KOPT-K1 (cell line): ENCODE measurements around the gene SVIL.

Source experiments
- H3K27ac ChIP-seq: fragments of 200-600 bp; sonication (generic); 2 replicates; pipeline ENCODE4 v1.5.1; 2016; ENCODE audit warnings: antibody characterized with exemption, mild to moderate bottlenecking, low read depth, low read length; ENCODE audit not compliant: poor library complexity, severe bottlenecking
- H3K36me3 ChIP-seq: fragments of 200-600 bp; sonication (generic); 2 replicates; pipeline ENCODE4 v1.5.1; 2017; ENCODE audit warnings: antibody characterized with exemption, mild to moderate bottlenecking, low read length, moderate library complexity; ENCODE audit not compliant: insufficient read depth
- H3K9me3 ChIP-seq: fragments of 200-600 bp; sonication (generic); 2 replicates; pipeline ENCODE4 v1.5.1; 2017; ENCODE audit warnings: antibody characterized with exemption, low read length, mild to moderate bottlenecking; ENCODE audit not compliant: insufficient read depth, poor library complexity, severe bottlenecking

Gene SVIL

GRCh38 chr10:29409241-29410054 lies 225.3 kb downstream of the SVIL start:
- Histone ChIP-seq H3K27ac (peak overlapping the region; percentile 62), H3K36me3 (no peaks in the 10 kb centered on the region), H3K9me3 (peaks cover 15% of the 10 kb centered on the region)

GRCh38 chr10:29408847-29409240 lies 225.9 kb downstream of the SVIL start:
- Histone ChIP-seq H3K27ac (peak overlapping the region; percentile 62), H3K36me3 (no peaks in the 10 kb centered on the region), H3K9me3 (peaks cover 15% of the 10 kb centered on the region)
